Nephron (organoid): ENCODE measurements around the gene FFAR2.

Experiments
- H3K27ac Mint-ChIP-seq, 3 experiments: 2 replicates each; pipeline ENCODE4 v1.8.0; 2020; ENCODE audit warnings: mixed read lengths in 3 of 3, mild to moderate bottlenecking in 2 of 3, moderate library complexity in 1 of 3
- H3K27me3 Mint-ChIP-seq: 2 replicates; pipeline ENCODE4 v1.8.0; 2021; ENCODE audit warnings: low read depth, mild to moderate bottlenecking, moderate library complexity, mixed read lengths
- H3K36me3 Mint-ChIP-seq: 2 replicates; pipeline ENCODE4 v1.8.0; 2020; ENCODE audit warnings: low read depth, mixed read lengths
- H3K4me1 Mint-ChIP-seq: 2 replicates; pipeline ENCODE4 v1.8.0; 2020; ENCODE audit warnings: mixed read lengths
- H3K4me3 Mint-ChIP-seq, 3 experiments: 2 replicates each; pipeline ENCODE4 v1.8.0; 2020; ENCODE audit warnings: mild to moderate bottlenecking in 3 of 3, mixed read lengths in 3 of 3, moderate library complexity in 2 of 3
- H3K9me3 Mint-ChIP-seq: 2 replicates; pipeline ENCODE4 v1.8.0; 2020; ENCODE audit warnings: mixed read lengths
- TF ChIP-seq, protein P1 (sequence below), 3 experiments: fragments of 200-600 bp; sonication (generic); IDR thresholded peaks; one replicate each; pipeline ENCODE4 v1.5.0; 2021; ENCODE audit warnings: antibody characterized with exemption in 3 of 3; ENCODE audit not compliant: unreplicated experiment in 3 of 3

The FFAR2 gene

DNA sequence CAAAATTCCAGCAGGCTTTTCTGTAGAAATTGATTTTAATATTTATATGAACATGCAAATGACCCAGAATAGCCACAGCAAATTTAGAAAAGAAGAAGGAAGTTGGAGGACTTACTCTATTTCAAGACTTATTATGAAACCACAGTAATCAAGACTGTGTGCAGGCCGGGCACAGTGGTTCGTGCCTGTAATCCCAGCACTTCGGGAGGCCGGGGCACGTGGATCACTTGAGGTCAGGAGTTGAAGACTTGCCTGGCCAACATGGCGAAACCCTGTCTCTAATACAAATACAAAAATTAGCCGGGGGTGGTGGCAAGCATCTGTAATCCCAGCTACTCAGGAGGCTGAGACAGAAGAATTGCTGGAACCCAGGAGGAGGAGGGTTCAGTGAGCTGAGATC, 6.0 kb upstream of the FFAR2 start:
- Mint-ChIP-seq H3K27me3 (peaks cover 6% of the 10 kb centered on the region), H3K36me3 (no peaks in the 10 kb centered on the region), H3K4me1 (peaks cover 22% of the 10 kb centered on the region), H3K27ac (no peak overlapping the region), H3K9me3 (no peaks in the 10 kb centered on the region), H3K4me3 (no peak overlapping the region)
- TF ChIP-seq, protein P1, sequence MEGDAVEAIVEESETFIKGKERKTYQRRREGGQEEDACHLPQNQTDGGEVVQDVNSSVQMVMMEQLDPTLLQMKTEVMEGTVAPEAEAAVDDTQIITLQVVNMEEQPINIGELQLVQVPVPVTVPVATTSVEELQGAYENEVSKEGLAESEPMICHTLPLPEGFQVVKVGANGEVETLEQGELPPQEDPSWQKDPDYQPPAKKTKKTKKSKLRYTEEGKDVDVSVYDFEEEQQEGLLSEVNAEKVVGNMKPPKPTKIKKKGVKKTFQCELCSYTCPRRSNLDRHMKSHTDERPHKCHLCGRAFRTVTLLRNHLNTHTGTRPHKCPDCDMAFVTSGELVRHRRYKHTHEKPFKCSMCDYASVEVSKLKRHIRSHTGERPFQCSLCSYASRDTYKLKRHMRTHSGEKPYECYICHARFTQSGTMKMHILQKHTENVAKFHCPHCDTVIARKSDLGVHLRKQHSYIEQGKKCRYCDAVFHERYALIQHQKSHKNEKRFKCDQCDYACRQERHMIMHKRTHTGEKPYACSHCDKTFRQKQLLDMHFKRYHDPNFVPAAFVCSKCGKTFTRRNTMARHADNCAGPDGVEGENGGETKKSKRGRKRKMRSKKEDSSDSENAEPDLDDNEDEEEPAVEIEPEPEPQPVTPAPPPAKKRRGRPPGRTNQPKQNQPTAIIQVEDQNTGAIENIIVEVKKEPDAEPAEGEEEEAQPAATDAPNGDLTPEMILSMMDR (IDR thresholded peaks at IDR 0.05; ENCODE audit: unreplicated experiment in 3 of 3), result no peak

DNA sequence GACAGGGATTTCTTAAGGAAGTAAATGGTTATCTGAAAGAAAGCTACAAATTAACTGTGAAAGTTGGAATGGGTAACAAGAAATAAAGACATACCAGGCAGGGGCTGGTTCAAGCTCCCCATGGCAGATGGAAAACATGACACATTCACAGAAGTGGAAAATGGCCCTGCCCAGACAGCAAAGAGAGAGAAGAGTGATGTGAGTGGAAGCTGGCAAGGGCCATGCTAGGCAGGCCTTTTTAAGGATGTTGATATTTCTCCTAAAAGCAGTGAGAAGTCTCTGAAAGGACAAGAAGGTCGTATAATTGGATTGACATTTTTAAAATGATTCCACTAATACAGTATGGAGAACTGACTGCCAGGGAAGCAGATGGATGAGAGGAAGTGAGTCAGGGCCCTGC, 3.3 kb upstream of the FFAR2 start:
- Mint-ChIP-seq H3K9me3 (no peaks in the 10 kb centered on the region), H3K4me3 (no peak overlapping the region), H3K4me1 (peaks cover 10% of the 10 kb centered on the region), H3K27ac (no peak overlapping the region), H3K36me3 (no peaks in the 10 kb centered on the region), H3K27me3 (peaks cover 16% of the 10 kb centered on the region)
- TF ChIP-seq, protein P1 (IDR thresholded peaks at IDR 0.05; ENCODE audit: unreplicated experiment in 3 of 3), result no peak

DNA sequence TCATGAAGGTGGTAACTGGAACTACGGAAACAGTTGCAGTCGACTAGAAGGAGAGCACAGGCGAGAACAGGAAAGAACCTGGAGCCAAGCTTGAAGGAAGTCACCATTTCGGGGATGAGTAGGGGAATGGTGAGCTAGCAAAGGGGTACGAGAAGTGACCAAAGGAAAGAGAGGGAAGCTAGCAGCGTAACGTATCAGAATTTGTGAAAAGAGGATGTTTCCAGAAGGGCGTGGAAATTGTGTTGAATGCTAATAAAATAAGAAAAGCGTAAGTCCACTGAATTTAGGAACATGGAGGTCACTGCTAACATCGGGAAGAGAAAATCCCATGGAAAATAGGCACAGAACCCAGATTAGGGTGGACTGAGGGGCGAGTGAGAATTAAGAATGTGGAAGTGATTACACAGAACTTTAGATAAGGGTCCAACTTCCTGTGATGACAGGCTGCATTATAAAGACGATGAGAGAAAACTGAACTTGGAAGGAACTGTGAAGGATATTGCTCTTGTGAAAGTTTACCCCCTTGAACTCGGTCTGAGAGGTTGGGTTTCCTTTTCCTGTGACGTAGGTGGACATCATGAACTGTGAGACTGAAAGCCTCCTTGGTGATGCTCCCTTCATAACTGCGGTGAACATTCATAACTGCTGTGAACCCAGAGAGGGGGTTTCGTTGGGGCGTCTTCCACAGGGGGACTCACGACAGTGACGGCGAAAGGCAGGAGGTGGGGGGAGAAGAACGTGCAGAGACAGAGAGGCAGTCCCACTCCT, 2.0 kb upstream of the FFAR2 start:
- H3K36me3 Mint-ChIP-seq, result no peaks in the 10 kb centered on the region
- H3K9me3 Mint-ChIP-seq, result no peaks in the 10 kb centered on the region
- H3K4me1 Mint-ChIP-seq, result peaks cover 10% of the 10 kb centered on the region
- peaks cover 22% of the 10 kb centered on the region for H3K27me3 Mint-ChIP-seq
- TF ChIP-seq, protein P1 (IDR thresholded peaks at IDR 0.05; ENCODE audit: unreplicated experiment in 3 of 3), result no peak
- no peak overlapping the region for H3K4me3 Mint-ChIP-seq
- H3K27ac Mint-ChIP-seq, result peak overlapping the region in 1 of 3 experiments; percentile 30

DNA sequence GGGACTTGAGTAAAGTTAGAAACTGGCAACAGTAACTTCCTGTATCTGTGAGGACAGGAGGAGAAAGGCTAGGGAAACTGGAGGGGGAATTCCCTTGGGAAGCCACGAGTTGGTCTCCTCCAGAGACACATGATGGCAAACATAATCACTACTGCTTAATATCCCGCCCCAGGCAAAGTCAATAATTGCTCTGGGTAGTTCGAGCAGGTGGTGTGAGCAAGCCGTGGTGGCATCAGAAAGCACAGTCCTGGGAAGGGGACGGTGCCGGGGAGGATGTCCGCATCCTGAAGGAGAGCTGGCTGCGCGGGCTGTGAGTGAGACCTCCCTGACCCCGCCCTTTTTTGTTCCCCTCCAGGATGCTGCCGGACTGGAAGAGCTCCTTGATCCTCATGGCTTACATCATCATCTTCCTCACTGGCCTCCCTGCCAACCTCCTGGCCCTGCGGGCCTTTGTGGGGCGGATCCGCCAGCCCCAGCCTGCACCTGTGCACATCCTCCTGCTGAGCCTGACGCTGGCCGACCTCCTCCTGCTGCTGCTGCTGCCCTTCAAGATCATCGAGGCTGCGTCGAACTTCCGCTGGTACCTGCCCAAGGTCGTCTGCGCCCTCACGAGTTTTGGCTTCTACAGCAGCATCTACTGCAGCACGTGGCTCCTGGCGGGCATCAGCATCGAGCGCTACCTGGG, 1.4 kb downstream of the FFAR2 start:
- Mint-ChIP-seq H3K27ac (no peak overlapping the region), H3K4me1 (peaks cover 5% of the 10 kb centered on the region), H3K27me3 (peaks cover 22% of the 10 kb centered on the region), H3K9me3 (no peaks in the 10 kb centered on the region), H3K36me3 (no peaks in the 10 kb centered on the region), H3K4me3 (no peak overlapping the region)
- TF ChIP-seq, protein P1 (IDR thresholded peaks at IDR 0.05; ENCODE audit: unreplicated experiment in 3 of 3), result no peak

DNA sequence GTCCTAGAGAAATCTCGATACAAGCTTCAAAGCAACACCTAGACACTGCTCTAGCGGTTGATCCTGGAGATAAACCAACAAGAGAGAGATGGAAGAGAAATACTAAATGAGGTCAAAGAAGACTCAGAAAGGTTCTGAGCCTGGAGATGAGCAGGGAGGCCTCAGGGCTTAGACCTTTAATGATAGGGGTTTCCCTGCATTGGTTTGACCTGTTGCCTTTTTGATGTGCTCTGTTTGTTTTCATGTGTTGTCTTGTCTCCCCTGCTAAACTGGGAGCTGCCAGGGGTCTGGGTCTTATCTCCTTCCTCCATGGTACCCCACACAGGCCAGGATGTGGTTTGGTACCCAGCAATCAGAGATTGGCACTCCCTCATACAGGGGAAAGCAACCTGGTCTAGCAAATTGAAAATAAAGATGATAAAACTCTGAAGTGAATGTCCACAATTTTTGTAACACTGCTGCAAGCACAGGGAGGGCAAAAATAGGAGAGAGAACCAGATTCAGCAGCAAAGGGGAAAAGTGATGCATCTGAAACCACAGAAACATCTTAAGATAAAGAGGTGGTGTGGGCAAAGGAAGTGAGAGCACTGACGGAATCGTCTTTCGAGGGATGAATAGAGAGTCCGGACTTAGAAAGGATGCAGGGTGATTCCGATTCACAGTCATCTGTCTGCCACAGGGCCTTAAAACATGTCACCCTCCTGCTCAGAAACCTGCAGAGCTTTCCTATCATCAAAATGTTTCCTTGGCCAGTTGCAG, 3.5 kb downstream of the FFAR2 start:
- Mint-ChIP-seq H3K27me3 (peaks cover 24% of the 10 kb centered on the region), H3K36me3 (no peaks in the 10 kb centered on the region), H3K4me3 (no peak overlapping the region), H3K4me1 (peaks cover 5% of the 10 kb centered on the region), H3K27ac (no peak overlapping the region), H3K9me3 (no peaks in the 10 kb centered on the region)
- TF ChIP-seq, protein P1 (IDR thresholded peaks at IDR 0.05; ENCODE audit: unreplicated experiment in 3 of 3), result no peak
